ENCODE results near the gene RBFOX2.

The RBFOX2 gene

GRCh38 chr22:35868938-35869337, 159.7 kb downstream of the RBFOX2 start:
- DNase-seq (ENCODE audit: low spot score in 2 of 2) (no peak), ATAC-seq (replicated peaks; ENCODE audit: extremely low read depth, poor library complexity, severe bottlenecking) (no peak)
- Mint-ChIP-seq H3K4me1 (no peaks in the 10 kb centered on the region), H3K4me3 (no peak overlapping the region), H3K36me3 (ENCODE audit: insufficient read depth) (no peaks in the 10 kb centered on the region), H3K27ac (ENCODE audit: low read depth) (no peak overlapping the region), H3K27me3 (peaks cover 35% of the 10 kb centered on the region), H3K9me3 (no peaks in the 10 kb centered on the region)

GRCh38 chr22:35866651-35867050, 162.0 kb downstream of the RBFOX2 start:
- H3K4me3 Mint-ChIP-seq = no peak overlapping the region
- DNase-seq (ENCODE audit: low spot score in 2 of 2) = no peak
- no peaks in the 10 kb centered on the region for H3K9me3 Mint-ChIP-seq
- H3K4me1 Mint-ChIP-seq = no peaks in the 10 kb centered on the region
- H3K36me3 Mint-ChIP-seq (ENCODE audit: insufficient read depth) = no peaks in the 10 kb centered on the region
- H3K27ac Mint-ChIP-seq (ENCODE audit: low read depth) = no peak overlapping the region
- no peak for ATAC-seq (replicated peaks; ENCODE audit: extremely low read depth, poor library complexity, severe bottlenecking)
- H3K27me3 Mint-ChIP-seq = peaks cover 28% of the 10 kb centered on the region

GRCh38 chr22:35864545-35865165, 164.0 kb downstream of the RBFOX2 start:
- DNase-seq (ENCODE audit: low spot score in 2 of 2) = no peak
- H3K36me3 Mint-ChIP-seq (ENCODE audit: insufficient read depth) = no peaks in the 10 kb centered on the region
- no peaks in the 10 kb centered on the region for H3K9me3 Mint-ChIP-seq
- H3K4me3 Mint-ChIP-seq = no peak overlapping the region
- no peaks in the 10 kb centered on the region for H3K4me1 Mint-ChIP-seq
- no peak overlapping the region for H3K27ac Mint-ChIP-seq (ENCODE audit: low read depth)
- peaks cover 16% of the 10 kb centered on the region for H3K27me3 Mint-ChIP-seq
- no peak for ATAC-seq (replicated peaks; ENCODE audit: extremely low read depth, poor library complexity, severe bottlenecking)

GRCh38 chr22:35863432-35863831, 165.2 kb downstream of the RBFOX2 start:
- Mint-ChIP-seq H3K27ac (ENCODE audit: low read depth) (no peak overlapping the region), H3K4me1 (no peaks in the 10 kb centered on the region), H3K9me3 (no peaks in the 10 kb centered on the region), H3K27me3 (peaks cover 16% of the 10 kb centered on the region), H3K36me3 (ENCODE audit: insufficient read depth) (no peaks in the 10 kb centered on the region), H3K4me3 (no peak overlapping the region)
- ATAC-seq (replicated peaks; ENCODE audit: extremely low read depth, poor library complexity, severe bottlenecking) (no peak), DNase-seq (ENCODE audit: low spot score in 2 of 2) (no peak)

- Mint-ChIP-seq H3K27me3 (peaks cover 16% of the 10 kb centered on the region), H3K36me3 (ENCODE audit: insufficient read depth) (no peaks in the 10 kb centered on the region), H3K4me3 (no peak overlapping the region), H3K27ac (ENCODE audit: low read depth) (no peak overlapping the region), H3K4me1 (no peaks in the 10 kb centered on the region), H3K9me3 (no peaks in the 10 kb centered on the region)
- DNase-seq (ENCODE audit: low spot score in 2 of 2) = no peak
- no peak for ATAC-seq (replicated peaks; ENCODE audit: extremely low read depth, poor library complexity, severe bottlenecking)
Observed at GRCh38 chr22:35862697-35863096, 165.9 kb downstream of the RBFOX2 start.

- no peak for DNase-seq (ENCODE audit: low spot score in 2 of 2)
- peaks cover 25% of the 10 kb centered on the region for H3K27me3 Mint-ChIP-seq
- H3K9me3 Mint-ChIP-seq = no peaks in the 10 kb centered on the region
- H3K27ac Mint-ChIP-seq (ENCODE audit: low read depth) = no peak overlapping the region
- H3K4me3 Mint-ChIP-seq = no peak overlapping the region
- no peaks in the 10 kb centered on the region for H3K36me3 Mint-ChIP-seq (ENCODE audit: insufficient read depth)
- no peak for ATAC-seq (replicated peaks; ENCODE audit: extremely low read depth, poor library complexity, severe bottlenecking)
- no peaks in the 10 kb centered on the region for H3K4me1 Mint-ChIP-seq
Observed at GRCh38 chr22:35861451-35861850, 167.2 kb downstream of the RBFOX2 start.

GRCh38 chr22:35860837-35861236, 167.8 kb downstream of the RBFOX2 start:
- peaks cover 31% of the 10 kb centered on the region for H3K27me3 Mint-ChIP-seq
- H3K4me3 Mint-ChIP-seq = no peak overlapping the region
- no peaks in the 10 kb centered on the region for H3K36me3 Mint-ChIP-seq (ENCODE audit: insufficient read depth)
- no peak overlapping the region for H3K27ac Mint-ChIP-seq (ENCODE audit: low read depth)
- DNase-seq (ENCODE audit: low spot score in 2 of 2) (no peak), ATAC-seq (replicated peaks; ENCODE audit: extremely low read depth, poor library complexity, severe bottlenecking) (no peak)
- no peaks in the 10 kb centered on the region for H3K9me3 Mint-ChIP-seq
- no peaks in the 10 kb centered on the region for H3K4me1 Mint-ChIP-seq

GRCh38 chr22:35860087-35860733, 168.4 kb downstream of the RBFOX2 start:
- no peaks in the 10 kb centered on the region for H3K4me1 Mint-ChIP-seq
- no peaks in the 10 kb centered on the region for H3K36me3 Mint-ChIP-seq (ENCODE audit: insufficient read depth)
- H3K4me3 Mint-ChIP-seq = no peak overlapping the region
- DNase-seq (ENCODE audit: low spot score in 2 of 2) (no peak), ATAC-seq (replicated peaks; ENCODE audit: extremely low read depth, poor library complexity, severe bottlenecking) (no peak)
- no peak overlapping the region for H3K27ac Mint-ChIP-seq (ENCODE audit: low read depth)
- H3K27me3 Mint-ChIP-seq = peaks cover 33% of the 10 kb centered on the region
- no peaks in the 10 kb centered on the region for H3K9me3 Mint-ChIP-seq

- H3K27ac Mint-ChIP-seq (ENCODE audit: low read depth) = no peak overlapping the region
Observed at GRCh38 chr22:35854334-35854733, 174.3 kb downstream of the RBFOX2 start.

GRCh38 chr22:35852076-35852475, 176.5 kb downstream of the RBFOX2 start:
- ATAC-seq (replicated peaks; ENCODE audit: extremely low read depth, poor library complexity, severe bottlenecking) = no peak
- peaks cover 14% of the 10 kb centered on the region for H3K27me3 Mint-ChIP-seq
- no peaks in the 10 kb centered on the region for H3K4me1 Mint-ChIP-seq
- no peaks in the 10 kb centered on the region for H3K36me3 Mint-ChIP-seq (ENCODE audit: insufficient read depth)
- H3K4me3 Mint-ChIP-seq = no peak overlapping the region
- no peaks in the 10 kb centered on the region for H3K9me3 Mint-ChIP-seq
- DNase-seq (ENCODE audit: low spot score in 2 of 2) = no peak
- H3K27ac Mint-ChIP-seq (ENCODE audit: low read depth) = no peak overlapping the region

More at GRCh38 chr22:35854334-35854733, 174.3 kb downstream of the RBFOX2 start:
- H3K27me3 Mint-ChIP-seq = peaks cover 17% of the 10 kb centered on the region
- H3K4me1 Mint-ChIP-seq = no peaks in the 10 kb centered on the region
- H3K9me3 Mint-ChIP-seq = no peaks in the 10 kb centered on the region
- DNase-seq (ENCODE audit: low spot score in 2 of 2) = no peak
- no peak for ATAC-seq (replicated peaks; ENCODE audit: extremely low read depth, poor library complexity, severe bottlenecking)
- no peak overlapping the region for H3K4me3 Mint-ChIP-seq
- H3K36me3 Mint-ChIP-seq (ENCODE audit: insufficient read depth) = no peaks in the 10 kb centered on the region

GRCh38 chr22:35850831-35851230, 177.8 kb downstream of the RBFOX2 start:
- Mint-ChIP-seq H3K4me3 (no peak overlapping the region), H3K36me3 (ENCODE audit: insufficient read depth) (peaks cover 1% of the 10 kb centered on the region), H3K27ac (ENCODE audit: low read depth) (no peak overlapping the region), H3K27me3 (peaks cover 1% of the 10 kb centered on the region), H3K9me3 (no peaks in the 10 kb centered on the region), H3K4me1 (no peaks in the 10 kb centered on the region)
- no peak for ATAC-seq (replicated peaks; ENCODE audit: extremely low read depth, poor library complexity, severe bottlenecking)
- DNase-seq (ENCODE audit: low spot score in 2 of 2) = no peak

GRCh38 chr22:35846804-35847203, 181.8 kb downstream of the RBFOX2 start:
- Mint-ChIP-seq H3K4me3 (no peak overlapping the region), H3K36me3 (ENCODE audit: insufficient read depth) (peaks cover 1% of the 10 kb centered on the region), H3K27ac (ENCODE audit: low read depth) (no peak overlapping the region), H3K27me3 (peaks cover 29% of the 10 kb centered on the region), H3K9me3 (no peaks in the 10 kb centered on the region), H3K4me1 (no peaks in the 10 kb centered on the region)
- DNase-seq (ENCODE audit: low spot score in 2 of 2) (no peak), ATAC-seq (replicated peaks; ENCODE audit: extremely low read depth, poor library complexity, severe bottlenecking) (no peak)

- no peak for DNase-seq (ENCODE audit: low spot score in 2 of 2)
- H3K4me3 Mint-ChIP-seq = no peak overlapping the region
- H3K4me1 Mint-ChIP-seq = peaks cover 6% of the 10 kb centered on the region
- H3K27ac Mint-ChIP-seq (ENCODE audit: low read depth) = no peak overlapping the region
- H3K9me3 Mint-ChIP-seq = no peaks in the 10 kb centered on the region
- no peak for ATAC-seq (replicated peaks; ENCODE audit: extremely low read depth, poor library complexity, severe bottlenecking)
- peaks cover 1% of the 10 kb centered on the region for H3K36me3 Mint-ChIP-seq (ENCODE audit: insufficient read depth)
- H3K27me3 Mint-ChIP-seq = peaks cover 37% of the 10 kb centered on the region
Observed at GRCh38 chr22:35844886-35845285, 183.7 kb downstream of the RBFOX2 start.

Measured in central memory CD8-positive, alpha-beta T cell (primary cell).